Hepatocyte (in vitro differentiated cells): ENCODE data around the gene TP53RK. TPM values are rescaled to one million over a fixed set of nuclear protein-coding genes. Genes with fewer than 3 reads are reported as not detected.

Source experiments
- DNase-seq: peaks from one replicate; pipeline ENCODE4 v3.0.0-alpha.2; 2016; ENCODE audit warnings: low spot score
- H2AFZ ChIP-seq: fragments of 200-600 bp; sonication (generic); 2 replicates; pipeline ENCODE4 v1.6.0; 2016; ENCODE audit warnings: antibody characterized with exemption, mild to moderate bottlenecking
- H3K27ac ChIP-seq: fragments of 200-600 bp; sonication (generic); 2 replicates; pipeline ENCODE4 v1.5.1; 2016; ENCODE audit warnings: mild to moderate bottlenecking
- H3K27me3 ChIP-seq: fragments of 200-600 bp; sonication (generic); 2 replicates; pipeline ENCODE4 v1.6.1; 2016
- H3K36me3 ChIP-seq: fragments of 200-600 bp; sonication (generic); replicated peaks from 2 replicates; pipeline ENCODE4 v1.5.1; 2016; ENCODE audit warnings: low read depth; ENCODE audit not compliant: insufficient read depth
- H3K4me1 ChIP-seq: fragments of 200-600 bp; sonication (generic); 2 replicates; pipeline ENCODE4 v1.5.1; 2016; ENCODE audit warnings: mild to moderate bottlenecking, moderate library complexity; ENCODE audit not compliant: insufficient read depth
- H3K4me2 ChIP-seq: fragments of 200-600 bp; sonication (generic); 2 replicates; pipeline ENCODE4 v1.6.0; 2016
- H3K4me3 ChIP-seq: fragments of 200-600 bp; sonication (generic); 2 replicates; pipeline ENCODE4 v1.5.1; 2016; ENCODE audit warnings: mild to moderate bottlenecking
- H3K79me2 ChIP-seq: fragments of 200-600 bp; sonication (generic); 2 replicates; pipeline ENCODE4 v1.6.0; 2017; ENCODE audit warnings: mild to moderate bottlenecking
- H3K9me2 ChIP-seq: fragments of 200-600 bp; sonication (generic); replicated peaks from 2 replicates; pipeline ENCODE4 v1.6.0; 2017; ENCODE audit warnings: mild to moderate bottlenecking; ENCODE audit not compliant: insufficient read depth
- H3K9me3 ChIP-seq: fragments of 200-600 bp; sonication (generic); 2 replicates; pipeline ENCODE4 v1.5.1; 2016; ENCODE audit warnings: low read depth, mild to moderate bottlenecking
- H4K20me1 ChIP-seq: fragments of 200-600 bp; sonication (generic); 2 replicates; pipeline ENCODE4 v1.6.0; 2016; ENCODE audit warnings: mild to moderate bottlenecking; ENCODE audit not compliant: insufficient read depth, poor library complexity, severe bottlenecking
- CTCF ChIP-seq: fragments of 200-600 bp; sonication (generic); IDR thresholded peaks from 2 replicates; pipeline ENCODE4 v1.5.1; 2016; ENCODE audit warnings: antibody characterized with exemption, mild to moderate bottlenecking; ENCODE audit not compliant: poor library complexity
- EZH2 ChIP-seq: fragments of 200-600 bp; sonication (generic); IDR thresholded peaks from 2 replicates; pipeline ENCODE4 v1.6.1; 2016; ENCODE audit warnings: antibody characterized with exemption, mild to moderate bottlenecking, borderline replicate concordance
- EZH2phosphoT487 ChIP-seq: fragments of 200-600 bp; sonication (generic); IDR thresholded peaks from one replicate; pipeline ENCODE4 v1.6.1; 2018; ENCODE audit warnings: antibody characterized with exemption, mild to moderate bottlenecking, low read depth, moderate library complexity; ENCODE audit not compliant: unreplicated experiment, severe bottlenecking
- WGBS: methylation state at CpG from one replicate; pipeline ENCODE4 v1.1.6; 2016; ENCODE audit warnings: low lambda C conversion rate; ENCODE audit errors: missing lambda C conversion rate; 5-methylcytosine and 5-hydroxymethylcytosine counted together
- polyA plus RNA-seq: library from polyadenylated mRNA; unstranded; fragments of >200 nt; fragmentation: Nextera tagmentation; extraction: Ambion mirVana; gene quantifications from 2 replicates; pipeline ENCODE4 v1.2.1, GENCODE V29; 2016
- total RNA-seq: library from RNA; depleted of rRNA; stranded (reverse); fragments of >200 nt; gene quantifications from 2 replicates; pipeline ENCODE4 v1.2.3, GENCODE V29; 2014

The TP53RK gene
- total and polyA plus RNA-seq, 2 experiments from 2014 or later, result 19.6 to 19.8 TPM

- WGBS, result 94% methylated on average over 3 of the region's 3 CpGs
- no peak overlapping the region for H3K4me2 ChIP-seq
- TF ChIP-seq EZH2, result no peak
Observed at GRCh38 chr20:46644160-46644559, 45.1 kb downstream of the TP53RK start.

GRCh38 chr20:46642969-46643343, 46.3 kb downstream of the TP53RK start:
- H3K4me3 ChIP-seq, result no peak overlapping the region
- H3K4me1 ChIP-seq, result no peaks in the 10 kb centered on the region
- WGBS, result 93% methylated on average over 5 of the region's 5 CpGs
- no peaks in the 10 kb centered on the region for H4K20me1 ChIP-seq
- no peaks in the 10 kb centered on the region for H3K79me2 ChIP-seq
- no peak overlapping the region for H3K27ac ChIP-seq
- TF ChIP-seq EZH2 (no peak), EZH2phosphoT487 (no peak), CTCF (no peak)
- H2AFZ ChIP-seq, result no peak overlapping the region
- no peaks in the 10 kb centered on the region for H3K9me2 ChIP-seq
- H3K9me3 ChIP-seq, result no peaks in the 10 kb centered on the region
- no peaks in the 10 kb centered on the region for H3K36me3 ChIP-seq
- H3K27me3 ChIP-seq, result no peaks in the 10 kb centered on the region
- H3K4me2 ChIP-seq, result no peak overlapping the region
- no peak for DNase-seq

More at GRCh38 chr20:46644160-46644559, 45.1 kb downstream of the TP53RK start:
- Histone ChIP-seq H2AFZ (no peak overlapping the region), H3K36me3 (no peaks in the 10 kb centered on the region), H3K9me3 (no peaks in the 10 kb centered on the region), H3K79me2 (no peaks in the 10 kb centered on the region), H3K4me3 (no peak overlapping the region), H3K4me1 (no peaks in the 10 kb centered on the region), H3K27ac (no peak overlapping the region), H3K9me2 (no peaks in the 10 kb centered on the region), H4K20me1 (no peaks in the 10 kb centered on the region), H3K27me3 (no peaks in the 10 kb centered on the region)
- DNase-seq, result no peak

GRCh38 chr20:46642265-46642968, 46.8 kb downstream of the TP53RK start:
- Histone ChIP-seq H2AFZ (no peak overlapping the region), H3K27ac (no peak overlapping the region), H3K27me3 (no peaks in the 10 kb centered on the region), H3K9me2 (no peaks in the 10 kb centered on the region), H3K4me1 (no peaks in the 10 kb centered on the region), H4K20me1 (no peaks in the 10 kb centered on the region), H3K4me2 (no peak overlapping the region), H3K36me3 (no peaks in the 10 kb centered on the region), H3K4me3 (no peak overlapping the region), H3K9me3 (no peaks in the 10 kb centered on the region), H3K79me2 (no peaks in the 10 kb centered on the region)
- no peak for DNase-seq
- WGBS, result 91% methylated on average over 12 of the region's 12 CpGs
- no peak for TF ChIP-seq EZH2phosphoT487
- TF ChIP-seq EZH2, result no peak
- no peak for TF ChIP-seq CTCF

GRCh38 chr20:46641424-46641823, 47.8 kb downstream of the TP53RK start:
- no peaks in the 10 kb centered on the region for H3K27me3 ChIP-seq

More at GRCh38 chr20:46641424-46641823, 47.8 kb downstream of the TP53RK start:
- Histone ChIP-seq H3K36me3 (no peaks in the 10 kb centered on the region), H3K9me3 (no peaks in the 10 kb centered on the region), H3K4me3 (no peak overlapping the region), H3K79me2 (no peaks in the 10 kb centered on the region), H3K4me2 (no peak overlapping the region), H2AFZ (no peak overlapping the region), H3K27ac (no peak overlapping the region), H4K20me1 (no peaks in the 10 kb centered on the region), H3K9me2 (no peaks in the 10 kb centered on the region), H3K4me1 (no peaks in the 10 kb centered on the region)
- no peak for DNase-seq
- TF ChIP-seq EZH2, result no peak
- TF ChIP-seq CTCF, result no peak
- TF ChIP-seq EZH2phosphoT487, result no peak
